HG03457 (cell line): Measurements from ENCODE around the gene MAP3K7CL.

Source experiments
- ATAC-seq: cut with Tn5 transposase; IDR thresholded peaks from one replicate; pipeline ENCODE4 v1.9.1; 2021; ENCODE audit warnings: moderate number of reproducible peaks; ENCODE audit not compliant: unreplicated experiment

Gene MAP3K7CL, protein sequence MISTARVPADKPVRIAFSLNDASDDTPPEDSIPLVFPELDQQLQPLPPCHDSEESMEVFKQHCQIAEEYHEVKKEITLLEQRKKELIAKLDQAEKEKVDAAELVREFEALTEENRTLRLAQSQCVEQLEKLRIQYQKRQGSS

DNA sequence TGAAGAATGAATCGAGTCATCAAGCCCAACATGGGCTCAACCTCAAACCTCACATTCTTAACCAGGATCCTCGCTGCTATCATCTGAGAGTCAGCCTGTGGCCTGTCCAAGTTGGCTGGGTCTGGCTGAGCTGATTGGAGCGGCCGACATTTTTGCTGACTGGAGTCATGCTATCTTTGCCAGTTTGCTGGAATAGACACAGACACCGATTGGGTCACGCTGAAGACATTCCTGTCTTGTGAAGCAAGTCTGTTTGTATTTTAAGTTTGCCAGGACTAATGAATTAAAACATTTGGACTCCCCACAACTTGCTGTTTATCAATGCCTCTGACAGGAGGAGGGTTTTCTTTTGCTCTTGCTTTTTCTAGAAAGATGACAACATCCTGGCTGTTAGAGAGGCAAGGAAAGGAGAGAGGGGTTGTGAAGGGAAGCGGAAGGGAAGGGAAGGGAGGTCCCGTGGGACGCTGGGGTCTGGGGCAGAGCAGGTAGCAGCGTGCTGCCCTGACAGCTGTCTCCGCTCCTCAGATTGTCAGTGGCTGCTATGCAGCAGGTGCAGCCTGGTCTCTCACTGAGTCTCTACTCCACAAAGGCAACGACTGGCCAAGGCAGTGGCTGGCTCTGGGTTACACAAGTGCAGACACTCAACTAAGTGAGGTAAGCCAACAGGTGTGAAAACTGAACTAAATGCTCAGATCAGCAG, at the start of gene MAP3K7CL:
TSS of gene MAP3K7CL (plus strand) at position 375 of the 700 bp plus-strand sequence. CDS start 2,701 bp downstream, outside the sequence.
- ATAC-seq: no peak

DNA sequence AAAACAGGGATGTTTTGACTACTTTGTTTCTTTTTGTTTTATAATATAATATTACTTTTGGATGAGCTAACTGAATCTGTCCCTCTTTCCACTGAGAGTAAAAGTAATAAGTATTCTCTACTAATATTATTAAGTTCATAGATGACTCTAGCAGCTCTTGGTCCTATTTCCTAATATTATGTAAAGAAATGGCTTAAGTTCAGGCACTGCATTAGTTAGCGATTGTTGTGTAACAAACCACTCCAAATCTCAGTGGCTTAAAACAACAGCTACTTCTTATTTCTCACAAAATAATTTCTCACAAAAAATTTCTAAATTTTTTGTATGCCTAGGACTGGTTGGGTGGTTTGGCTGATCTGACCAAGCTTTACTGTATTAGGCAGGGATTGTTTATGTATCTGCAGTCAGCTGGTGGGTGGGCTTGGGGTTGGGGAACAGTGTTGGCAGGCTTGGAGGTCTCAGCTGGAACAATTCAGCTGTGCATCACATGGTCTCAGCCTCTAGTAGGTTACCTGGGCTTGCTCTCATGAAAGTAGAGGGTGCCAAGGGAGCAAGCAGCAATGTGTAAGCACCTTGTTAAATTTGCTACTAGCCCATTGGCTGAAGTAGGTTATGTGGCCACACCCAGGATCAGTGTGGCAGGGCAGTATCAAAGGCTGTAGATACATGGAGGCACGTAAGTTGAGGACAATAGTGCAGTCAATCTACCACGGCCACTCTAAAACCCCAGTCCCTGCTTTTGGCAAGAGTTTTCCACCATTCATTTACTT, 48.2 kb upstream of the MAP3K7CL start:
- no peak for ATAC-seq

GRCh38 chr21:29083306-29083705, 47.1 kb upstream of the MAP3K7CL start:
- no peak for ATAC-seq

GRCh38 chr21:29084372-29084771, 46.1 kb upstream of the MAP3K7CL start:
- no peak for ATAC-seq

DNA sequence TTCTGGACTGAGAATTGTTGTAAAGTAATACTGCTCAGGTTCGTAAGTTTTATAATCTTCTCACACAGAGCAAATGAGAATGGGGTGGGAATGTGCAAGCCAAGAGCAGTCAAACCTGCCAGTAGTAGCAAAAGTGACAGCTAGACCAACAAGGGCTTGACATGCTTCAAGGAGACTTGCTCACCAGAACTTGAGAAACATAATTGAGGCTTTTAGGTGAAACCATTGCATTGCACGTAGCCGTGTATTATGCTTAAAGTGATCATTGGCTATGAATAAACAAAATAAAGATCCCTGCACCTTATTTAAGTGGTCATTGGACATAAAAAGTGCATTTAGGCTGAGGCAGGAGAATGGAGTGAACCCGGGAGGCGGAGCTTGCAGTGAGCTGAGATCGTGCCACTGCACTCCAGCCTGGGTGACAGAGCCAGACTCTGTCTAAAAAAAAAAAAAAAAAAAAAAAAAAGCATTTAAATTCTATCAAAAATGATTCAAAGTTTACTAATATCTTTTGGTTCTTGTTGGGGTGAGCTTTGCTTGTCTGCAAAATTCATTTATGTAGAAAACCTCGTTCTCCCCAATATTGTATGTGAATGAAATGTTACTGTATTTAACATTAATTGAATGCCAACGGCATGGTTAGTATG, 45.2 kb upstream of the MAP3K7CL start:
- ATAC-seq: no peak

GRCh38 chr21:29091033-29091432, 39.4 kb upstream of the MAP3K7CL start:
- ATAC-seq: no peak

DNA sequence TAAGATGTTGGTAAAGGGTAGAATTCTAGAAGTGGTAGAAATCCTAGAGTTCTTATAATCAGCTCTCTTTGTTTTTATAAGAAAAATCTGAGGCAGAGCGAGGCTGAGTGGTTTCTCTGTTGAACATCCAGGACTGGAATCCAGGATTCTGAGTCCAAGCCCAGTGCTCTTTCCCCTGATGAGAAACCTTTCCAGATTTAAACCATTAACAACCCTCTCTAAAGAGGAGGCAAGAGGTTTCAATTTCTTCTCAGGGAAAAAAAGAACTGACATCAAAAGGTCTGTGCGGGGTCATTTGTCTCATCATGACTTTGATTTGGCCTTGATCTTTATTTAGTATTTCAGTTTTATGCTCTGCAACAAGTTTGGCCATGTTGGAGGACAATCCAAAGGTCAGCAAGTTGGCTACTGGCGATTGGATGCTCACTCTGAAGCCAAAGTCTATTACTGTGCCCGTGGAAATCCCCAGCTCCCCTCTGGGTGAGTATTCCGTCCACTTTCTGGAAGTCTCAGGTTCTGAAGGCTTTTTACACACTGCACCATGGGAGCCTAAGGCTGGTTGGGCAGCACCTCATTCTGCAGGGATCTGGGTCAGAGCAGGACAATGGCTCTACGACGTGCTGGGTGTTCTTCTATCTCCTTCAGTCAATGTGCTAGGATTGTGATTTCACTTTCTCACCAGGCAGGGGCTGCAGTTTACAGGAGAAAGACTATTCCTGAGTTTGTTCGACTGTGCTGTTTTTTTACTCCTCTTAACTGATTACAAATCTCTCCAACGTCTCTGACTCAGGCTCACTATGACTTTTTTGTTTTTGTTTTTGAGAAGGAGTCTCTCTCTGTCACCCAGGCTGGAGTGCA, 38.1 kb upstream of the MAP3K7CL start:
- no peak for ATAC-seq

- ATAC-seq: no peak
Measured at GRCh38 chr21:29096218-29097015, 34.0 kb upstream of the MAP3K7CL start.

DNA sequence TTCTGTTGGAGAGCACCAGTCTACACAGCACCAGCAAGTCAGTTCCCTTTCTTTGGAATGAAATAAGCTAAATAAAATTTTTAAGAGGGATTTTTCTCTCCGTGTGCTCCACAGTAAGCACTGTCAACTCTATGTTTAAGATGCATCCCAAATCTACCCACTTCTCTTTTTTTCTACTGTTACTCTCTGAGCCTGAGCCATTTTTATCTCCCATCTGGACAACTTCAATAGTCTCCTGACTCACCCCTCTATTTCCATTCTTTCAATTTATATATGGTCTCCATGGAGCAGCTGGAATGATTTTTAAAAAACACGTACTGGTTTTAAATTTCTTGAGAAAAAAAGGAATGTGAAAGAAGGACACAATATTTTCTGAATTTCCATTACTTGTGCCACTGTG, 32.3 kb upstream of the MAP3K7CL start:
- ATAC-seq: no peak

DNA sequence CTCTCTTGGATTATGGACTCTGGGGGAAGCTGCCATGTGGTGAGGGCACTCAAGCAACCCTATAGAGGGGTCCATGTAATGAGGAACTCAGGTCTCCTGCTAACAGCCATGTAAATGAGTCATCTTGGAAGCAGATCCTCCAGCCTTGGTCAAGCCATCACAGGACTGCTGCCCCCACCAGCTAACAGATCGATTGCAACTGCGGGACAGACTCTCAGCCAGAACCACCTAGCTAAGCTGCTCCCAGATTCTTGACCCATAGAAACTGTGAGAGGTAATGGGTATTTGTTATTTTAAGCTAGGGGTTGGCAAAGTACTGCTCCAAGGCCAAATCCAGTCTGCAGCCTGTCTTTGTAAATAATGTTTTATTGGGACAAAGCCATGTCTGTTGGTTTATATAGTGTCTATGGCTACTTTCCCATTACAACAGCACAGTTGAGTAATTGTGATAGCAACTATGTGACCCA, 27.6 kb upstream of the MAP3K7CL start:
- no peak for ATAC-seq

DNA sequence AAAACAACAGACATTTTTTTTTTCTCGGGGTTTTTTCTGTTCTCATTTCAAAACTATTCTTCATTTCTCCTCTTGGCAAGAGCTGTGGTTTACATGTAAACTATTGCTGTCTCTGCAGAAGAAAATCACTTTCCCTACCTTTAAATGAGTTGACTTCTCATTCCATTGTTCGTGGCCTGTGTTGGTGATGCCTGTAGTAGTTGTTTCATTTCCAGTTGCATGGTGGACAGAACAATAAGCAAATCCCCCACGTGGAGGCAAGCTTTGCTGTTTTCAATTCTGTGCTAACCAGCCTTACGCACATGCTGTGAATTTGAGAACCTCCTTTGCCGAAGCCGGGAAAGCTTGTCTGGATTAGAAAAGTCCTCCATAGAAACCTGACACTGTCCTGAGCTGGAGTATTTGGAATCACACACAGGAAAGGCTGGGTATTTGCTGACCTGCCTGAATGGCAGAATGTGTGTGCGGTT, 26.2 kb upstream of the MAP3K7CL start:
- ATAC-seq: no peak

DNA sequence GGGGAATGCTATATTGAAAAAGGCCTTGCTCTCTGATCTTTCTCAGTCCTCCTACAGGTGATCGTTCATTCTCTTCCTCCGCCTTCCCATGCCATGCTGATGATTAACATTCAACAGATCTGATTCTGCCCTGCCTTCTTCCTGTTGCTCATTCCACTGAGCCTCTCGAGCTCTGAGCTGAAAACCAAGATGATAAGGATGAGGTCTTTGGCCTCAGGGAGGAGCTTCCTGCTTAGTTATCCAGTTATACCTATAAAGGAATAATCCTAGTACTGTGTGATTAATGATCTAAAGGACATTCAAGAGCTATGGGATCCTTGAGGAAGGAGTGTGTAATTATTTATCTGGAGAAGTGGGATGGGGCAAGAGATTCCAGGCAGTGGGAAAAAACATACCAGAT, 25.2 kb upstream of the MAP3K7CL start:
- ATAC-seq: no peak

DNA sequence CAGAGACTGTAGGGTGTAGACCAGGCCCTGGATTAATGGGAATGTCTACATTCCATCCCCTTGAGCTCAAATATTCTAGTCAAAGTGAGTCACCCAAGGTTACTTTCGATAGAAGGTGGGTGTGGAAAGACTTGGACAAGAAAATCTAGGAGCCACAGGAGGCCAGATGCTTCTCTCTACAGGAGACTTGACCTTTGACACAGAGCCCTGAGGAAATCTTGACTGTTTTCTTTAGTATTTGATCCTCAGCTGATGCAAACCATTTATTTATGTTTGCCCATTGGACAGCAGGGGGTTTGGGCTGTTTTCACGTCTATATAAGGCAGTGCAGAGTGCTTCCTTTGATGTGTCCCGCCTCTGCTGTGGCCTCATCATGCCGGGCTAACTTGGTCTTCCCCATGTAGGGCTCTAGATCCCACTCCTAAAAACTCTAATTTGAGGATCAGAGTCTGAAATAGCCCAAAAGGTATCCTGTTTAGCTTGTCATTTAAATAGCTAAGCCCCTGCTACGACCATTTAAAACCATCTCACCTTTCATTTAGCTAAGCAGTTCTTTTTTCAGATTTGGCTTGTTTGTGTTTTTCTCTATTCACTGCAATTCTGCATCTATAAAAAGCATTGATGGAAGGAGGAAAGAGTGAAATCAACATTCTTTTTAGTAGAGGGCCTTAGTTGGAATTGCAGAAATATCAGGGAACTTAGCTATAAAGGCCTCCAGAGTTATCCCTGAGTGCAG, 15.5 kb upstream of the MAP3K7CL start:
- no peak for ATAC-seq

DNA sequence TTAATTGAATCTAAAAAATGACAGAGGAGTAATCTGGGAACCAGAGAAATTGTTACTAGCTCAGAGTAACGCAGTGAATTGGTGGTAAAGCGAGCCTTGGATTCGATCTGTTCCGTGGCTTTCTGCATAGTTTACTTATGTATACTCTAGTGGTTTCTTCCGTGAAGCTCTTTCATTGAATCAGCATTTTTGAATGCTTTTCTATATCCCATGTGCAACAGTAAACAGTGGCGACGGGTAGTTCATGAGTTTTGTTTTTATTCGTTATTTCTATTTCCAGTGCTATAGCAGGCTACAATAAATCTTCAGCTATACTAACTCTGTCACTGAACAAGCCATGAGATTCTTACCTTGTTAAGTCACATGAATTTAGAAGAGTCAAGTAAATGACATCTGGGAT, 14.5 kb upstream of the MAP3K7CL start:
- no peak for ATAC-seq

GRCh38 chr21:29117372-29117955, 13.0 kb upstream of the MAP3K7CL start:
- no peak for ATAC-seq

- peak; percentile 63 for ATAC-seq
Measured at GRCh38 chr21:29121759-29122158, 8.7 kb upstream of the MAP3K7CL start.

- no peak for ATAC-seq
Measured at GRCh38 chr21:29124645-29125044, 5.8 kb upstream of the MAP3K7CL start.

DNA sequence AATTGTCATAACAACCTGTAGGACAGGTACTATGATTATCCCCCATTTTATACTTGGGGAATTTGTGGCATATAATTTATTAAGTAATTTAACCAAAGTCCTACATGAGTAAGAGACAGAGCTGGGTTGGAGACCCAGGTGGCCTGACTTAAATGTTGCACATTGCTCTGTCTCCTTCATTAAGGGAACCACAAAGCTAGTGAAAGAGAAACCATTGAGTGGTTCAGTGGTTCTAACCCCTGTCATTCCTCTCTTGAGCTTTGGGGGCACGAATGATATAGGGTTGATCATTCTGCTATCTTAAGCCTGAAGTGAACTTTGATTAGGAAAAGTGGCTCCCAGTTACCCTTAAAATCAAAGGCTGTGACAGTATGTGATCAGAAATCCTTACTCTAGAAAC, 5.3 kb upstream of the MAP3K7CL start:
- peak; percentile 76 for ATAC-seq

- no peak for ATAC-seq
Measured at GRCh38 chr21:29125979-29126378, 4.5 kb upstream of the MAP3K7CL start.
